Ishikawa (cell line): ENCODE data around the gene TPR.

ENCODE experiments used
- CEBPB ChIP-seq: IDR thresholded peaks from 2 replicates; pipeline ENCODE4 v1.6.1; 2012
- CREB1 ChIP-seq: IDR thresholded peaks from 2 replicates; pipeline ENCODE4 v1.6.1; 2012; ENCODE audit warnings: low read depth
- EGR1 ChIP-seq: IDR thresholded peaks from 2 replicates; pipeline ENCODE4 v1.6.1; 2012
- EP300 ChIP-seq: IDR thresholded peaks from 2 replicates; pipeline ENCODE4 v1.6.1; 2012; ENCODE audit warnings: borderline replicate concordance
- FOXM1 ChIP-seq: IDR thresholded peaks from 2 replicates; pipeline ENCODE4 v1.6.1; 2012; ENCODE audit warnings: low read depth, borderline replicate concordance
- NFIC ChIP-seq: IDR thresholded peaks from 2 replicates; pipeline ENCODE4 v1.6.1; 2012
- RAD21 ChIP-seq: IDR thresholded peaks from 2 replicates; pipeline ENCODE4 v1.6.1; 2012; ENCODE audit warnings: low read depth
- TAF1 ChIP-seq: IDR thresholded peaks from 2 replicates; pipeline ENCODE4 v1.6.1; 2012; ENCODE audit warnings: low read depth, mild to moderate bottlenecking
- TCF12 ChIP-seq: IDR thresholded peaks from 2 replicates; pipeline ENCODE4 v1.6.1; 2012; ENCODE audit warnings: low read depth
- TEAD4 ChIP-seq: IDR thresholded peaks from 2 replicates; pipeline ENCODE4 v1.6.1; 2012
- YY1 ChIP-seq: IDR thresholded peaks from 2 replicates; pipeline ENCODE4 v1.6.1; 2012; ENCODE audit warnings: low read depth
- ZBTB7A ChIP-seq: IDR thresholded peaks from 2 replicates; pipeline ENCODE4 v1.6.1; 2012; ENCODE audit warnings: low read depth
- TF ChIP-seq, protein P1 (sequence below): IDR thresholded peaks from 2 replicates; pipeline ENCODE4 v1.6.1; 2012; ENCODE audit warnings: low read depth, mild to moderate bottlenecking
- TF ChIP-seq, protein P2 (sequence below): IDR thresholded peaks from 2 replicates; pipeline ENCODE4 v1.6.1; 2012
- TF ChIP-seq, protein P3 (sequence below): IDR thresholded peaks from 2 replicates; pipeline ENCODE4 v1.6.1; 2012

Gene TPR

DNA sequence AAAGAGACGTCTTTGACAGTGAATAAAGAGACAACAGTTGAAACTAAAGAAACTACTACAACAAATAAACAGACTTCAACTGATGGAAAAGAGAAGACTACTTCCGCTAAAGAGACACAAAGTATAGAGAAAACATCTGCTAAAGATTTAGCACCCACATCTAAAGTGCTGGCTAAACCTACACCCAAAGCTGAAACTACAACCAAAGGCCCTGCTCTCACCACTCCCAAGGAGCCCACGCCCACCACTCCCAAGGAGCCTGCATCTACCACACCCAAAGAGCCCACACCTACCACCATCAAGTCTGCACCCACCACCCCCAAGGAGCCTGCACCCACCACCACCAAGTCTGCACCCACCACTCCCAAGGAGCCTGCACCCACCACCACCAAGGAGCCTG lies 68.5 kb downstream of the TPR start:
- TF ChIP-seq EGR1, result no peak
- TF ChIP-seq TCF12, result no peak
- TF ChIP-seq TAF1, result no peak

DNA sequence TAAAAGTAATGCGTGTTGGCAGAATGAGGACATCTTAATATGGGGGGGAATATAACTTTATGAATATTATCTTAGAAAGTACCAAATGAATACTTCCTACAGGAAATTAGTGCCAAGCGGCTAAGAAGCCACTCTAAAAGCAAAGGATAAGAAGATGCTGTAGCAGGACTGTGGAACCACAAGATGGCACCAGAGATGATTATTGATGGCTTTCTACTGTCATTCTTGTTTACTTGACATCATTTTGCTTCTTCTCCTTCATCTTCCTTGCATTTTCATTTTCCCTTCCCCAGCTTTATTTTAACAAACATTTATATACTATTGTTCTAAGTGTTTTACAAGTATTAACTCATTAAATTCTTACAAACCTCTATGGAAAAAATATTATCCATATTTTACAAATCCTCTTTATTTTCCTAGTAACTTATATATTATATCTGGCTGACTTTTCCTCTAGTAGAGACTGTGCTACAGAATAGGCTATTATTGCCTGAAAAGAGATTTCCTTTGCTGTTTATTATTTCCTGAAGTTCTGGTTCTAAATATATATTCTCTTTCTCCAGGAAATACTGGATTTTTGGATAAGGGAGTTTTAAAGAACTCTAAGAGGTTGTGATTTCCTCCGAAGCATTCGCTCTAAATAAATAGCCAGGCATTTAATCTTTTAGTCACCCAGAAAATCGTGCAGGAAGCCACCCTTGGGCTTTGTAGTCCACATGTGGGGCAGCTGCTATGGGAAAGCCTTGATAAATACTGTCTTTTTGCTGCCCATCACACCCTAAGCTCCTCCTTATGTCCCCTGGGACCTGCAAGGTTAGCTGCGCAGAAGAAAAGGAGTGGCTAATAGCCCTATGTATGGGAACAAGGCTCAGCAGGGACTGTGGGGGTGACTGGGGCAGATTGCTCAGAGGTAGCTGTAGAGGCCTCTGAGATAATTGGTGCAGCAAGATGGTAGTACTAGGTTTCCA lies 69.8 kb downstream of the TPR start:
- TF ChIP-seq, protein P1, sequence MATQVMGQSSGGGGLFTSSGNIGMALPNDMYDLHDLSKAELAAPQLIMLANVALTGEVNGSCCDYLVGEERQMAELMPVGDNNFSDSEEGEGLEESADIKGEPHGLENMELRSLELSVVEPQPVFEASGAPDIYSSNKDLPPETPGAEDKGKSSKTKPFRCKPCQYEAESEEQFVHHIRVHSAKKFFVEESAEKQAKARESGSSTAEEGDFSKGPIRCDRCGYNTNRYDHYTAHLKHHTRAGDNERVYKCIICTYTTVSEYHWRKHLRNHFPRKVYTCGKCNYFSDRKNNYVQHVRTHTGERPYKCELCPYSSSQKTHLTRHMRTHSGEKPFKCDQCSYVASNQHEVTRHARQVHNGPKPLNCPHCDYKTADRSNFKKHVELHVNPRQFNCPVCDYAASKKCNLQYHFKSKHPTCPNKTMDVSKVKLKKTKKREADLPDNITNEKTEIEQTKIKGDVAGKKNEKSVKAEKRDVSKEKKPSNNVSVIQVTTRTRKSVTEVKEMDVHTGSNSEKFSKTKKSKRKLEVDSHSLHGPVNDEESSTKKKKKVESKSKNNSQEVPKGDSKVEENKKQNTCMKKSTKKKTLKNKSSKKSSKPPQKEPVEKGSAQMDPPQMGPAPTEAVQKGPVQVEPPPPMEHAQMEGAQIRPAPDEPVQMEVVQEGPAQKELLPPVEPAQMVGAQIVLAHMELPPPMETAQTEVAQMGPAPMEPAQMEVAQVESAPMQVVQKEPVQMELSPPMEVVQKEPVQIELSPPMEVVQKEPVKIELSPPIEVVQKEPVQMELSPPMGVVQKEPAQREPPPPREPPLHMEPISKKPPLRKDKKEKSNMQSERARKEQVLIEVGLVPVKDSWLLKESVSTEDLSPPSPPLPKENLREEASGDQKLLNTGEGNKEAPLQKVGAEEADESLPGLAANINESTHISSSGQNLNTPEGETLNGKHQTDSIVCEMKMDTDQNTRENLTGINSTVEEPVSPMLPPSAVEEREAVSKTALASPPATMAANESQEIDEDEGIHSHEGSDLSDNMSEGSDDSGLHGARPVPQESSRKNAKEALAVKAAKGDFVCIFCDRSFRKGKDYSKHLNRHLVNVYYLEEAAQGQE, result no peak
- TF ChIP-seq CEBPB (no peak), EP300 (no peak), FOXM1 (no peak), CREB1 (no peak), TEAD4 (no peak), TCF12 (no peak), RAD21 (no peak), YY1 (no peak), ZBTB7A (no peak), TAF1 (no peak), EGR1 (no peak), NFIC (no peak)
- TF ChIP-seq, protein P2, sequence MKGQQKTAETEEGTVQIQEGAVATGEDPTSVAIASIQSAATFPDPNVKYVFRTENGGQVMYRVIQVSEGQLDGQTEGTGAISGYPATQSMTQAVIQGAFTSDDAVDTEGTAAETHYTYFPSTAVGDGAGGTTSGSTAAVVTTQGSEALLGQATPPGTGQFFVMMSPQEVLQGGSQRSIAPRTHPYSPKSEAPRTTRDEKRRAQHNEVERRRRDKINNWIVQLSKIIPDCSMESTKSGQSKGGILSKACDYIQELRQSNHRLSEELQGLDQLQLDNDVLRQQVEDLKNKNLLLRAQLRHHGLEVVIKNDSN, result no peak
- TF ChIP-seq, protein P3, sequence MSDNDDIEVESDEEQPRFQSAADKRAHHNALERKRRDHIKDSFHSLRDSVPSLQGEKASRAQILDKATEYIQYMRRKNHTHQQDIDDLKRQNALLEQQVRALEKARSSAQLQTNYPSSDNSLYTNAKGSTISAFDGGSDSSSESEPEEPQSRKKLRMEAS, result no peak

DNA sequence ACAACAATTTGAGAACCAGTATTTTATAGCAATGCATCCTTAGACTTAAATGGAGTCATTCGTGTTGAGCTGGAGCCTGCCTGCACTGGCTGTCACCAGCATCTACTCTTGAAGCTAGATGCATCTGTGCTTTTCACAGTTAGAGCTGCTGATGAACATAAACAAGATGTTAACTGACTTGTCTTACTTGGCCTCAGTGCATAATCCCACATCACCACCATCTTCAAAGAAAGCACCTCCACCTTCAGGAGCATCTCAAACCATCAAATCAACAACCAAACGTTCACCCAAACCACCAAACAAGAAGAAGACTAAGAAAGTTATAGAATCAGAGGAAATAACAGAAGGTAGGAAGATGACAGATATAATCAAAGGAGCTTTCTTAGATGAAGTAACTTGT lies 71.1 kb downstream of the TPR start:
- TF ChIP-seq EP300 (no peak), TCF12 (no peak), NFIC (no peak), TEAD4 (no peak), CREB1 (no peak), EGR1 (no peak), RAD21 (no peak), YY1 (no peak), CEBPB (no peak), FOXM1 (no peak), TAF1 (no peak), ZBTB7A (no peak)
- TF ChIP-seq, protein P2, result no peak
- TF ChIP-seq, protein P1, result no peak
- TF ChIP-seq, protein P3, result no peak

DNA sequence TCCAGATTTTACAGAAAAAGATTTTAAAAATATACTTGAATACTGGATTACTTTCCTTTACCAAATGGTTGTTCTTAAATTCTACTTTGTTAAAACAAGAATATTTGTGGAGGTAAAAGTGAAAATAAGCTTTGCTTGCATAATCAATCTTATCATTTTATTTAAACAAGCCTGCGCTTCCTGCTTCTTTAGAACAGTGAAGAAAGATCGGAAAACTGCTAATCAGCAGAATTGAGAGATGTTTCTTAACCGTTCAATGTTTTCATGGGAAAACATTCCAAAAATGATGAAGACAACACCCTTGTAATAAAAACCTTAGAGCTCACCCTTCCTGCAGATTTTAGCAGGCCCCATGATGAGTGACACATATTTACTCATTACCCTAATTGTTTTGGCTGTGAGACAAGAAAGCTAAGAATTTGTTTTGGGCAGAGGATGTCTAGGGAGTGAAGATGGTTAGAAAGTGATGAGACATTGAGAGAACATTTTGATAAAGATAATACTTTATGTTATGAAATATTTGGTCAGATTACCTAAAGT lies 72.6 kb downstream of the TPR start:
- TF ChIP-seq EGR1, result no peak
- TF ChIP-seq TCF12, result no peak
- no peak for TF ChIP-seq RAD21
- TF ChIP-seq CEBPB, result no peak
- TF ChIP-seq CREB1, result no peak
- no peak for TF ChIP-seq TAF1
- TF ChIP-seq ZBTB7A, result no peak
- no peak for TF ChIP-seq NFIC
- TF ChIP-seq YY1, result no peak
- TF ChIP-seq, protein P3, result no peak
- TF ChIP-seq TEAD4, result no peak
- TF ChIP-seq, protein P2, result no peak
- TF ChIP-seq, protein P1, result no peak
- no peak for TF ChIP-seq FOXM1
- TF ChIP-seq EP300, result no peak
